HG02610 (cell line): ENCODE measurements around the gene COL26A1.
"Not testable (repeated sequence)": the region's sequence is repeated elsewhere in the genome, so short reads cannot be mapped to it uniquely, and the experiment has no call there.

ENCODE experiments used
- ATAC-seq: cut with Tn5 transposase; IDR thresholded peaks from one replicate; pipeline ENCODE4 v1.9.1; 2021; ENCODE audit warnings: mild to moderate bottlenecking, moderate library complexity; ENCODE audit not compliant: unreplicated experiment

COL26A1 gene

DNA sequence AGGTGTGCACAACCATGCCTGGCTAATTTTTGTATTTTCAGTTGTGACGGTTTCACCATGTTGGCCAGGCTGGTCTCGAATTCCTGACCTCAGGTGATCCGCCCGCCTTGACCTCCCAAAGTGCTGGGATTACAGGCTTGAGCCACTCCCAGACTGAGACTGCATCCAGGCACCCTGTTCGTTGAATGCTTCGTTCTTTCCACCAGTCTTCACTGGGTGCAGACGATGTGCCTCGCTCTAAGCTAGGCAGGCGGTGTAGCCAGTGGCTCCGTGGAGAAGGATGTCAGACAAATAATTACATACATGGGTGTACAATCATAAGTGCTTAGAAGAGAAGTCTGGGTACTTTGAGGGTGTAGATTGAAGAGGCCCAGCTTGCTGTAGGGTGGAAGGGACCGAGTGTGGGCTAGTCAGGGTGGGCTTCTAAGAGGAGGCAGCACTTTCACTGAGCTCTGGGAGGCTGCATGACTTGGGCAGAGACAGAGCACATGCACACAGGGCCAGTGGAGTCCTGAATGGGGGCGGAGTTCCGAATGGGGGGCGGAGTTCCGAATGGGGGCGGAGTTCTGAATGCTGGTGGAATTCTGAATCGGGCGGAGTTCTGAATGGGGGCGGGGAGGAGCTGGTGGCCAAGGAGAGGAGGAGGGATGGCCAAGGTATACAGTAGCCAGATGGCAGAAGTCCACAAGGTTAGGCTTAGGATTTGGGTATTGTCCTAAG, 74.3 kb downstream of the COL26A1 start:
- no peak for ATAC-seq

DNA sequence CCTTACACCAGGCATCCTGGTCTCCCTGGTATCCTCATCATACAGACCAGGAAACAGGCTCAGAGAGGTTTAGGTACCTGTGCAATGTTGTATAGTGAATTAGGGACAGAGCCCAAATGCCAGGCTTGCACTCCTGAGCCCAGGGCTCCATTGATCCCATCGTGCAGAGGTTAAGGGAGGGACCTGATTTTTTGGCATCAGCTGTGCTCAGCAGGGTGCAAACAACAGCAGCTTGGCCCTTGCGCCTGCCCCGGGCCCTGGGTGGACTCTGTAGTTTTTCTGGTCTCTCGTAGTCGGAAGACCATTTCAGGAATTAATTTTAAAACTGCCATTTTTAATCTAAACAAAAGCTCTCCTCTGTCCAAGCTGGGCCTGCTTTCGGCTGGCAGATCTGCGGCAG, 79.2 kb downstream of the COL26A1 start:
- ATAC-seq, result no peak

DNA sequence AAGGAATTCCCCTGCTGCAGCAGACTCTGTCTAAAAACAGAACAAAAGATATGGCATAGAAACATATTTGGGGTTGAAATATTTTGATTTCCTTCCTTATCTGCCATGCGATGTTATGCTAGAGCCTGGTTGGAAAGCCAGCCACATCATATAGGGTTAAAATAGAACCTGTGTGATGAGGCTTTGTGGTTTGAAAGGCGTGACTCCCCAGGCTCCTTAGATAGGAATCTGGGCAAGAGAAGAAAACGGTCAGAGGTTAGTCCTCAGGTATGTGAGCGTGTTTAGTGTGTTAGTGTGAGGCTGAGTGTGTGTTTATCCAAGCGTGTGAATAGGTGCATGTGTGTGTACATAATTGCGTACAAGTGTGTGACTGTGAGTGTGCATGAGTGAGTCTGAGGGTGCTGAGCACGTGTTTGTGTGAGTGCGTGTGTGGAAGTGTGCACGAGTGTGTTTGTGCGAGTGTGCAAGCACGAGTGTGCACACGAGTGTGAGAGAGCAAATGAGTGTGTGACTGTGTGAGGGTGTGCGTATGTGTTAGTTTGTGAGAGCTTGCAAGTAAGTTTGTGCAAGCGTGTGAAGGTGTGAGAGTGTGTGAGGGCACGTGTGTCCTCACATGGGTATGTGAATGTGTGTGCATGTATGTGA, 79.9 kb downstream of the COL26A1 start:
- no peak for ATAC-seq

DNA sequence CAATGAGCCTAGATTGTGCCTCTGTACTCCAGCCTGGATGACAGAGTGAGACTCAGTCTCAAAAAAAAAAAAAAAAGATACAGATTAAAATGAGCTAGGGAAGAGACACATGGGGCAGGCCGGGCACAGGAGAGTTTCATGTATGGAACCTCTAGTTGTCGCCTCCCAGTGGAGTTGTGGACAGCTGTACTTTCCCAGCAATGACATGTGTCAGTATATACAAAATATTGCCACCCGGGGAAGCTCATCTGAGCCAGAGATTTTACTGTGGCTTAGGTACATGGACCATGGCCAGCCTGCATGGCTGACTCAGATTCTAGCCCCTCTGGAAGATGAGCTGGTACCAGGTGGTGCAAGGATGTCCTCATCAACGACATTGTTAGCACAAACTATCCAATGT, 87.4 kb downstream of the COL26A1 start:
- ATAC-seq, result no peak

DNA sequence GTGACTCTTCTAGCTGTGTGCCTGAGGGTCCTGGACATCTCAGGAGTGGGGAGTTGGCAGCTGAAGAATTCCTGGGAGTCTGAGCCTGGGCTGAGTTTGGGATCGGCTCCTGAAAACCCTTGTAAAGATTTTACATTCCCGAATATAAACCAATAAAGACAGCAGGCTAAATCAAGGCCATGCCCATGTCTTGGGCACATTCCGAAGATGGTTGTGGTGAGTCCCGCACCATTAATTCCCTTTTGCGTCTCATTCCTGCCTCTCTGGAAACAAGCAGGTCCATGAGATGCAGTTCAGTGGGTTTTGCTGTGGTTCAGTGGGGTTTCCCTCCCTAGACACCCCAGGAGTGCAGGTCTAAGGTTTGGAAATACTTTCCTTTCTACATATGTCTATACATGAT, 90.9 kb downstream of the COL26A1 start:
- ATAC-seq, result no peak

DNA sequence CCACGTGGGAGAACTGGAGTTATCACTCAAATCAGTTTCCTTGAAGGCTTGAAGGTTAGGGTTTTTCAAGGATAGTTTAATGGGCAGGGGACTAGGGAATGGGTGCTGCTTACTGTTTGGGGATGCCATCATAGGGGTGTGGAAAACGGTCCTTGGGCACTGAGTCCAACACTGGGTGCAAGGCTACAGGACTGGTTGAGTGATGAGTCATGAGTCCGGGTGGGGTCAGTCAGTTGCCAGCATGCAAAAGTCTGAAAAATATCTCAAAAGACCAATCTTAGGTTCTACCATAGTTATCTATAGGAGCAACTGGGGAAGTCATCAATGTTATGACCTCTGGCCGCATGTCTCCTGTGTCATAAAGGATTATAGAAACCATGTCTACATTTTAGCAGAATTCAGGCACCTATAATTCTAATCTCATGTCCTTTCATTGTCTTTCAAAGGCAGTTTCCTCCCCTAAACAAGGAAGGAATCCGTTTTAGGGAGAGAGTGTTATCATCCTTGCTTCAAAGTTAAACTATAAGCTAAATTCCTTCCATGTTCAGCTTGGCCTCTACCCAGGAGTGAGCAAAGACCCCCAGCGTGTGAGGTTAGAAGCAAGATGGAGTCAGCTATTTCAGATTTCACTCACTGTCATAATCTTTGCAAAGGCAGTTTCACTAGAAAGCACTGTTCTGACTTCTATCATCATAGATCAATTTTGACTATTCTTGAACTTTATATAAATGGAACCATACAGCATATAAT, 94.5 kb downstream of the COL26A1 start:
- ATAC-seq, result no peak

DNA sequence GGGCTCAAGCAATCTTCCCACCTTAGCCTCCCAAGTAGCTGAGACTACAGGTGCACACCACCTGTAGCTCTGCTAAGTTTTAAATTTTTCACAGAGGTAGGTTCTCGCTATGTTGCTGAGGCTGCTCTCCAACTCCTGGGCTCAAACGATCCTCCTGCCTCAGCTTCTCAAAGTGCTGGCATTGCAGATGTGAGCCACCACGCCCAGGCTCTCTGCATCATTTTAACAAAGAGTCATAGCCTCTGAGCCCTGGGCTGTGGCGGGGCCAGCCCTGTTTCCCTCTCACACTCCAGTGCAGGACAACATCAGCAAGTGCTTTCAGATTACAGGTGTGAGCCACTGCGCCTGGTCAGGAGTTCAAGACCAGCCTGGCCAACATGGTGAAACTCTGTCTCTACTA, 102.5 kb downstream of the COL26A1 start:
- ATAC-seq, result no peak

DNA sequence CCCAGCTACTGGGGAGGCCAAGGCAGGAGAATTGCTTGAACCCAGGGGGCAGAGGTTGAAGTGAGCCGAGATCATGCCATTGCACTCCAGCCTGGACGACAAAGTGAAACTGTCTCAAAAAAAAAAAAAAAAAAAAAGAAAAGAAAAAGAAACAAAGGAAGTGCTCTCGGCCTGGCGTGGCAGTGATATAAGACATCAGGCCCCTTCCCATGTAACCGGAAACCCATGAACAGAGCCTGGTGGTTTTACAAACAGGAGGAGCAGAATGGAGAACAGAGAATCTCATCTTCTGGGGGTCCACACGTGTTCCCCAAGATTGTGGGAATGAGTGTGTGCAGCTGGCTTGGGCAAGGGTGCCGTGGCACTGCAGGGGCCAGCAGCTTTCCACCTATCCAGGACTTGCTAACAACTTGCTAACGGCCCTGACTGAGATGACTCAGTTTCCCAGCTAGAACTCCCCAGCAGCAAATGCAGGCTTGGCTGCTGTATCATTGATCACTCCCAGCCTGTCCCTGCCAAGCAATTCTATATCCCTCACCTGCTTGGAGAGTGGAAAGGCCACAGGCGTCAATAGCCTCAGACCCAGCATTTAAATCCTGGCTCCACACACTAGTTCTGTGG, 103.0 kb downstream of the COL26A1 start:
- ATAC-seq, result no peak

DNA sequence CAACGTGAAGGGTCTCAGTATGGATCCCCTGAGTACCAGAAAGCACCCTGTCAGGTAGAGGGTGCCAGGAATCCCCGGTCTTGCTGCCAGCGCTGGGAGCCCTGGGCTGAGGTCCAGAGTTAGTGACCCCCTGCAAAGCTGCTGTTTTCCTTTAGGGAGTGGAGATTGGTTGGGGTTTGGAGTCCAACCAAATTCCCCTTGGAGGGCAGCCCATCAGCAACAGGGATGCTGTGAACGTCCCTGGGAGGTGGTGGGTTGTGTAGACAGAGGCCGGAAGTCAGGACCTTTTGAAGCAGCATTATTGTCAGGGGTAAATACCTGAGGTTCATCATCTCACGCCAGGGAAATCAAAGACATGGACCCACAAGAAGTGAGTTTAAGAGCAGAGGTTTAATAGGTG, 104.2 kb downstream of the COL26A1 start:
- ATAC-seq, result no peak

DNA sequence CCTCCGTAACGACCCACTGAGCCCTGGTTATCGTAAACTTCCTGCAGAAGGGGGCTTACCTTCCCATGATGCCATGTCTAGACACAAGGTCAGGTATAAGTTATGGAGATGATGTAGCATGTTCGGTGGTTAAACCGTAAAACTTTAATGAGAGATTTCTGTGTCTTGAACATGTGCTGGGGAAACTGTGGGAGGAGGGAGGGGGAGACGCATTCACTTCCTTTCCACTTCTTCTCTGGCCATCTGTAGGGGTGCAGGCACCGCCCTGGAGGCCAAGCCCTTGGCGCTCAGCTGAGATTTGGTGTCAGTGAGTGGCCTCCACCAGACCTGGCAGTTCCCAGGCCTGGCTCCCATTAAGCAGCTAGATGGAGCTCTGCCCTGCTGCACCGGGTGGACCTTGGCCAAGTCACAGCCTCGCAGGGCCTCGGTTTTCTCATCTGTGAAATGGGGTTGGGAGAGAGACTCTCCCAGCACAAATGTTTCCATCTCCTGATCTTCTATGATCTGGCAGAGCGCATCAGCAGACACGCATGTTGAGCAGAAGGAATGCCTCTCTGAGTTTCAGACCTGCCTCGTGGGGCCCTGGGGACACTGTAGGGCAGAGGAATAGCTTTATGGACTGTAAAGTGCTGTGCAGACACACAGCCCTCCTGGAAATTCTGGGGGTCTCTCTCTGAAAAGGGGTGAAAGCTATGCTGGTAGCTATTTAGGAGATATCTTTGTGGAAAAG, 106.0 kb downstream of the COL26A1 start:
- no peak for ATAC-seq

DNA sequence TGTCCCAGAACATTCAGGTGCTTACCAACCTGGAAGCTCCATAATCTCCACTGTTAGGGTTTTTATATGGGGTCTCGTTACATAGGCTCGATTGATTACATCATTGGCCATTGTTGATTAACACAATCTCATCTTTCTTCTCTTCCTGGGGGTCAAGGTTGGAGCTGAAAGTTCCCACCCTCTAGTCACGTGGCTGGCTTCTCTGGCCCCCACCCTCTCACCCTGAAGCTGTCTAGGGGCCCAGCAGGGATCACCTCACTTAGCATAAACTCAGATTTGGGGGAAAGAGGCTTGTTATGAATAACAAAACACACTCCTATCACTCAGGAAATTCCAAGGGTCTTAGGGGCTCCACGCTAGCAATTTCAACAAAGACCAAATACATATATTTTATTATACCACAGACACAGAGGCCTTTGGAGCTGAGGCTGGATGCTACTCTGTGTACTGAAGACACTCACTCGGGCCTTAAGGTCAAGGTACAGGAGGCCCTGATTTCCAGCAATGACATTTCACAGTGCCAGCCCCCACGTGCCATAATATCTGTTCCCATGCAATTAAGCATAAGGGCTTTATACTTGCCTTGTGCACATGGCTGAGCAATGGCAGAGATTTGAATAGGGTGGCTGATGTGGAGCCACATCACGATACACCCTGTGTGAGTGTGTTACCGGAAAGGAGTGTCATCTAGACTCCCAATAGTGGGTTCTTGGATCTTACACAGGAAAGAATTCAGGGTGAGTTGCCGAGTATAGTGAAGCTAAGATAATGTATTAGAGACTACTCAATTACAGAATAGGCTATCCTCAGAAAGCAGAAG, 108.2 kb downstream of the COL26A1 start:
- no peak for ATAC-seq

DNA sequence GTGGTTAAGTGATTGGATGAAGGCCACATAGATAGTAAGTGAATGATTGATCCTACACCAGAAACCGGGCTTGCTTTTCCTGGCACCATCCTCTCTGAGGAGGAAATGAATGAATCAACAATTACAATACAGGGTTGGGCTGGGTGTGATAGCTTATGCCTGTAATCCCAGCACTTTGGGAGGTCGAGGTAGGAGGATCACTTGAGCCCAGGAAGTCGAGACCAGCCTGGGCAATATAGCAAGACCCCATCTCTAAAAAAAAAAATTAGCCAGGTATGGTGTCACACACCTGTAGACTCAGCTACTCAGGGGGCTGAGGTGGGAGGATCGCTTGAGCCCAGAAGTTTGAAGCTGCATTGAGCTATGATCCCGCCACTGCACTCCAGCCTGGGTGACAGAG, 111.5 kb downstream of the COL26A1 start:
- no peak for ATAC-seq

DNA sequence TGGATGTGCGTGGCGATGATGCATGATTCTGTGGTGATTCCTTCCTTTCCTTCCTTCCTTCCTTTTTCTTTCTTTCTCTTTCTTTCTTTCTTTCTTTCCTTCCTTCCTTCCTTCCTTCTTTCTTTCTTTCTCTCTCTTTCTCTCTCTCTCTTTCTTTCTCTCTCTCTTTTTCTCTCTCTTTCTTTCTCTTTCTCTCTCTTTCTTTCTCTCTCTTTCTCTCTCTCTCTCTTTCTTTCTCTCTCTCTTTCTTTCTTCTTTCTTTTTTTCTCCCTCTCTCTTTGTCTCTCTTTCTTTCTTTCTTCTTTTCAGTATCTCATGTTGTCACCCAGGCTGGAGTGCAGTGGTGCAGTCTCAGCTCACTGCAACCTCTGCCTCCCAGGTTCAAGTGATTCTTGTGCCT, 113.0 kb downstream of the COL26A1 start:
- not testable (repeated sequence) for ATAC-seq

DNA sequence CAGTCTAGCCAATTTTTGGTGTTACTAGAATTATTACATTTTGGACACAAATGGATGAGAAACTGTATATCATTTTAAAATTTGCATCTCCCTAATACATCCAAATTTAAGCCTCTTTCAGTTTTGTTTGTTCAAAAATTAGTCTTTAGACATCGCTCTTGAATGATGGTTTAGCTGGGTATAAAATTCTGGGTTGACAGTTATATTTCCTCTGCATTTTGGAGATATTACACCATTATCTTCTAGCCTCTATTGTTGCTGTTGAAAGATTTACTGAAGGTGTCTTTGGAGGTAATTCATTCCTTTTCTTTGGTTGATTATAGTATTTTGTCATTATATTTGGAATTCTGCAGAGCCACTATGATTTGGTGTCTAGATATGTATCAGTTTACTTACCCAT, 116.5 kb downstream of the COL26A1 start:
- no peak for ATAC-seq

DNA sequence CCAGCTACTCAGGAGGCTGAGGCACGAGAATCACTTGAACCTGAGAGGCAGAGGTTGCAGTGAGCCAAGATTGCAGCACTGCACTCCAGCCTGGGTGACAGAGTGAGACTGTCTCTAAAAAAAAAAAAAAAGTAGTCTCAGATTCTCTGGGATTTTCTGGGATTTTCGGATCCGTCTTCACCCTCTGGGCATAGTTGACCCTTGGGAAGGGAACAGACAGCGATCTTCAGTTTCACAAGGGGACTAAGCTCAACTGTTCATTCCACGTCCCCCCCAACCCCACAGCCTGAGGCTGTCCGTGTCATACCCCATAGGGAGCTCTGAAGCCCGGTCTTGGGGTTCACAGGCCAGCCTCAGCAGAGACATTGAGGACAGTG, 123.4 kb downstream of the COL26A1 start:
- ATAC-seq, result not testable (repeated sequence)

DNA sequence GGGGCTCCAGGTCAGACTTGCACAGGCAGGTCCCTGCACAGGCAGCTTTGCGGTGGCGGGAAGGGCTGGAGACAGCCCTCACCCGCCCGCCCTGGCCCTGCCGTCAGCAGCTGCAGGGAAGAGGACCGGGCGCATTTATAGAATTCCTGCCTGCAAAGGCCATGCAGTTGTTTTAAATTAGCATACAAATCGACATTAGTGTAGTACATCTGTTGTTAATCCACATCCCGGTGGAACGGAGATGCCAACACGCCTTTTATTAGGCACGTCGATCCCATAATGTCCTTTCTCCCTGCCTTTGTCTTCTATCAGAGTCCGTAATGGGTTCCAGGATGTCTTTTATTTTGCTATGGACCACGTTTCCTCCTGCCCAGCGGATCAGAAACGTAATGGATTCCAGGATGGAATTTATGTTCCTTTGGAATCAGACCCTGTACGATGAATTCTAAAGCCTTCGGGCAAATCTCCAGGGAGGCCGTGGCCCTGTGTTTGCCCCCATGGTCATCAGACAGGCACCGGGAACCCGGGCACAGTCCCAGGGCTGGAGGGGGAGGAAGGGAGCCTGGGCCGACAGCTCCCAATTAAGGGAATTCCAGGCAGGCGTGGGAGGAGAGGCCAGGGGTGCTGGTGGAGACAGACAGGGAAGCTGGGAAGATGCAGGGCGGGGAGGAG, 123.9 kb downstream of the COL26A1 start:
- no peak for ATAC-seq

DNA sequence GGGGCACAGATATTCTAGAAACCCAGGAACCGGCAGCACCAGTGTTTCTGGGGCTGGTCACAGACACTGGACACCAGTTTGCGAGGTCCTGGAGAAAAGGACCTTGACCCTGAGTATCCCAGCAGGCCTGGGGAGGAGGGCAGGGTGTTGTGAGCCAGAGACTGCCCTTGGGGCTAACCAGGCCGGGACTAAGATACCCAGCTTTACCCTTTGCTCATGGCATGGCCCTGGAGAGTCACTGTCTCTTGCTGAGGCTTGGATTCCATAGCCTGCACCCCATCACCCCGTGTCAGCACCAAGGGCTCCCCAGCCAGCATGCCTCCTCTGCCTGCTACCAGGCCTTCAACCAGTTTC, 124.4 kb downstream of the COL26A1 start:
- ATAC-seq, result no peak

DNA sequence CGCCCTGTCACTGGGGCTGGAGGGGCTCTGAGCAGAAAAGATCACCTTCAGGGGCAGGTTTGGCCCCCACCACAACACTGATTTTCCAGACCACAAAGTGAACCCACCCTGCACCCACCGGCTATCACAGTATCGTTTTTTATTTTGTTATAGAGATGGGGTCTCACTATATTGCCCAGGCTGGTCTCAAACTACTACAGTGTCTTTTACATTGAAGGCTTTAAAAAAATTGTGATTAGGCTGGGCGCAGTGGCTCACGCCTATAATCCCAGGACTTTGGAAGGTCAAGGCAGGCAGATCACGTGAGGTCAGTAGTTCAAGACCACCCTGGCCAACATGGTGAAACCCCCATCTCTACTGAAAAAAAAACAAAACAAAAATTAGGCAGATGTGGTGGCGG, 125.1 kb downstream of the COL26A1 start:
- no peak for ATAC-seq

DNA sequence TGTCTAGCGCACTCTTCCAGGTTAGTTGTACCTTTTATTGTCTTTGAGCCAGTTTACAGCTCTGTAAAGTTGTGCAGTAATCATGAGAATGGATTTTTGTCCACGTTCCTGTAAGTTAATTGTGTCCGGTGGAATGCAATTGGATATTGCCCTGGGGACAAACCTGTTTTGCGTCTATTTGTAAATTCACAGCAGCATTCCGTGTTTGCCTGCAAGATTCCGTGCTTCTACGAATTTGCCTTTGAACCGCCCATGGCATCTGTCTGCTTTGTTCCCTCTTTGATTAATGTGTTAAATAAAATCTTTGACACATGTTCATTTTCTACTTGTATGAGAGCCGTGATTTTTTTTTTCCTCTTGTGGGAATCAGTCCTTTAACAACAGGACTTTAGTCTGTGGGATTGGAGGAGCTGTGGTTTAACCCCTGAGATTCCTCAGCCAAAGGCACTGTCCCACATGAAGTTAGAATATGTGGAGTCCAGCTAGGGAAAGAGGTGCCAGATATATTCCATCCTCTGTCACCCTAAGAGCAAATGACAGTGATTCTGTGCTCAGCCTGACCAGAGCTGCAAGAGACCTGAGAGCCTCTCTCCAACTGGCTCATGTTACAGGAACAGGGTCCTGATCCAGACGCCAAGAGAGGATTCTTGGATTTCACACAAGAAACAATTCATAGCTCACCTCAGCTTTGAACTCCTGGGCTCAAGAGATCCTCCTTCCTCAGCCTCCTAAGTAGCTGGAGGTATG, 126.3 kb downstream of the COL26A1 start:
- no peak for ATAC-seq
